H9 (cell line): ENCODE data around the gene ARHGAP12. TPM values are rescaled to one million over a fixed set of nuclear protein-coding genes. Genes with fewer than 3 reads are reported as not detected.

ENCODE experiments used
- DNase-seq: peaks from one replicate; pipeline ENCODE4 v3.0.0-alpha.2; 2017
- H2AFZ ChIP-seq: one replicate; pipeline ENCODE4 v1.6.1; 2013; ENCODE audit warnings: mild to moderate bottlenecking, low read length, control low read depth, moderate library complexity
- H2AK5ac ChIP-seq: 2 replicates; pipeline ENCODE4 v1.6.1; 2013; ENCODE audit warnings: low read length, control low read depth, mixed read lengths; ENCODE audit not compliant: insufficient read length
- H2BK120ac ChIP-seq: one replicate; pipeline ENCODE4 v1.6.1; 2013; ENCODE audit warnings: low read depth, mild to moderate bottlenecking, low read length, control low read depth, inconsistent platforms; ENCODE audit not compliant: poor library complexity, severe bottlenecking
- H2BK12ac ChIP-seq: 2 replicates; pipeline ENCODE4 v1.6.1; 2013; ENCODE audit warnings: low read length, control low read depth, mixed read lengths, low read depth; ENCODE audit not compliant: insufficient read length
- H2BK15ac ChIP-seq: 2 replicates; pipeline ENCODE4 v1.6.1; 2013; ENCODE audit warnings: low read depth, low read length, control low read depth
- H2BK20ac ChIP-seq: one replicate; pipeline ENCODE4 v1.6.1; 2013; ENCODE audit warnings: low read depth, mild to moderate bottlenecking, low read length, control low read depth, inconsistent platforms; ENCODE audit not compliant: poor library complexity, severe bottlenecking
- H2BK5ac ChIP-seq: 2 replicates; pipeline ENCODE4 v1.6.1; 2013; ENCODE audit warnings: low read length, control low read depth, mixed read lengths; ENCODE audit not compliant: insufficient read length
- H3K14ac ChIP-seq: 2 replicates; pipeline ENCODE4 v1.6.1; 2013; ENCODE audit warnings: low read length, control low read depth; ENCODE audit not compliant: insufficient read depth
- H3K18ac ChIP-seq: 2 replicates; pipeline ENCODE4 v1.6.1; 2013; ENCODE audit warnings: low read depth, mild to moderate bottlenecking, mixed read lengths, low read length, control low read depth; ENCODE audit not compliant: insufficient read length
- H3K23ac ChIP-seq: 2 replicates; pipeline ENCODE4 v1.6.1; 2013; ENCODE audit warnings: low read length, control low read depth, mixed read lengths, low read depth; ENCODE audit not compliant: insufficient read length
- H3K23me2 ChIP-seq: 2 replicates; pipeline ENCODE4 v1.6.1; 2013; ENCODE audit warnings: low read depth, mild to moderate bottlenecking, mixed read lengths, low read length, control low read depth; ENCODE audit not compliant: insufficient read length, poor library complexity, severe bottlenecking
- H3K27ac ChIP-seq: 2 replicates; pipeline ENCODE4 v1.5.1; 2013; ENCODE audit warnings: low read length, control low read depth, mixed read lengths, low read depth; ENCODE audit not compliant: insufficient read length
- H3K27me3 ChIP-seq: 2 replicates; pipeline ENCODE4 v1.6.1; 2013; ENCODE audit warnings: low read length, control low read depth, inconsistent platforms; ENCODE audit not compliant: insufficient read depth
- H3K4ac ChIP-seq: 2 replicates; pipeline ENCODE4 v1.6.1; 2013; ENCODE audit warnings: low read depth, mild to moderate bottlenecking, control low read depth, inconsistent platforms, low read length, moderate library complexity
- H3K4me1 ChIP-seq: 2 replicates; pipeline ENCODE4 v1.6.1; 2013; ENCODE audit warnings: low read length, control low read depth, inconsistent platforms; ENCODE audit not compliant: insufficient read depth
- H3K4me2 ChIP-seq: 2 replicates; pipeline ENCODE4 v1.6.1; 2013; ENCODE audit warnings: low read length, control low read depth, mixed read lengths; ENCODE audit not compliant: insufficient read length, insufficient read depth
- H3K56ac ChIP-seq: 2 replicates; pipeline ENCODE4 v1.6.1; 2013; ENCODE audit warnings: low read depth, mild to moderate bottlenecking, mixed read lengths, low read length, control low read depth; ENCODE audit not compliant: insufficient read length
- H3K79me1 ChIP-seq: 2 replicates; pipeline ENCODE4 v1.6.1; 2013; ENCODE audit warnings: low read depth, mild to moderate bottlenecking, moderate library complexity, low read length, control low read depth, inconsistent platforms; ENCODE audit not compliant: insufficient read depth, poor library complexity, severe bottlenecking
- H3K79me2 ChIP-seq: 2 replicates; pipeline ENCODE4 v1.6.1; 2013; ENCODE audit warnings: low read length, control low read depth, inconsistent platforms; ENCODE audit not compliant: insufficient read depth
- H3K9ac ChIP-seq: 2 replicates; pipeline ENCODE4 v1.6.1; 2013; ENCODE audit warnings: low read length, control low read depth, mixed read lengths; ENCODE audit not compliant: insufficient read length; ENCODE audit errors: extremely low read depth
- H3K9me3 ChIP-seq: one replicate; pipeline ENCODE4 v1.6.1; 2013; ENCODE audit warnings: low read depth, low read length, inconsistent platforms; ENCODE audit not compliant: control insufficient read depth
- H3T11ph ChIP-seq: one replicate; pipeline ENCODE4 v1.6.1; 2013; ENCODE audit warnings: mild to moderate bottlenecking, low read length, control low read depth, inconsistent platforms
- H4K20me1 ChIP-seq: one replicate; pipeline ENCODE4 v1.6.1; 2013; ENCODE audit not compliant: control insufficient read depth, insufficient read length, insufficient read depth
- H4K5ac ChIP-seq: 2 replicates; pipeline ENCODE4 v1.6.1; 2013; ENCODE audit warnings: low read depth, mild to moderate bottlenecking, mixed read lengths, low read length, control low read depth; ENCODE audit not compliant: insufficient read length
- H4K8ac ChIP-seq: replicated peaks from 2 replicates; pipeline ENCODE4 v1.6.1; 2013; ENCODE audit warnings: low read length, control low read depth, mixed read lengths, low read depth; ENCODE audit not compliant: insufficient read length
- H4K91ac ChIP-seq: 2 replicates; pipeline ENCODE4 v1.6.1; 2013; ENCODE audit warnings: low read depth, mild to moderate bottlenecking, moderate library complexity, mixed read lengths, low read length, control low read depth; ENCODE audit not compliant: insufficient read length
- H3K27ac Mint-ChIP-seq, 3 experiments: 2 replicates in 2 of 3; 3 replicates in 1 of 3; pipeline ENCODE4 v1.8.0; 2020 to 2021; ENCODE audit warnings: mixed read lengths in 3 of 3, mild to moderate bottlenecking in 1 of 3, moderate library complexity in 1 of 3
- H3K27me3 Mint-ChIP-seq: 2 replicates; pipeline ENCODE4 v1.8.0; 2021; ENCODE audit warnings: low read depth, mild to moderate bottlenecking, moderate library complexity, mixed read lengths
- H3K36me3 Mint-ChIP-seq, 3 experiments: 2 replicates in 2 of 3; 3 replicates in 1 of 3; pipeline ENCODE4 v1.8.0; 2020 to 2021; ENCODE audit warnings: low read depth in 3 of 3, mixed read lengths in 3 of 3; ENCODE audit not compliant: insufficient read depth in 1 of 3
- H3K4me1 Mint-ChIP-seq, 2 experiments: 2 replicates each; pipeline ENCODE4 v1.8.0; 2020; ENCODE audit warnings: mixed read lengths in 2 of 2
- H3K4me3 Mint-ChIP-seq, 2 experiments: 2 replicates in 1 of 2; 3 replicates in 1 of 2; pipeline ENCODE4 v1.8.0; 2020 to 2021; ENCODE audit warnings: mild to moderate bottlenecking in 2 of 2, mixed read lengths in 2 of 2, moderate library complexity in 1 of 2
- H3K9me3 Mint-ChIP-seq, 2 experiments: 2 replicates in 1 of 2; 3 replicates in 1 of 2; pipeline ENCODE4 v1.8.0; 2020; ENCODE audit warnings: mild to moderate bottlenecking in 2 of 2, mixed read lengths in 2 of 2, moderate library complexity in 1 of 2
- whole genome bisulfite sequencing: extraction: QIAGEN DNeasy Blood & Tissue Kit; methylation state at CpG from one replicate; pipeline ENCODE4 v1.1.7; 2013; ENCODE audit warnings: missing lambda C conversion rate, low lambda C conversion rate, mixed read lengths; ENCODE audit not compliant: insufficient read length; ENCODE audit errors: extremely low coverage; 5-methylcytosine and 5-hydroxymethylcytosine counted together
- total RNA-seq: library from RNA; stranded (reverse); gene quantifications from 2 replicates; pipeline ENCODE4 v1.2.1, GENCODE V29; 2021
- TF ChIP-seq, protein P1 (sequence below): fragments of 200-600 bp; sonication (generic); conservative IDR thresholded peaks from 3 replicates; pipeline ENCODE4 v1.8.0; 2021; ENCODE audit warnings: antibody characterized with exemption, mild to moderate bottlenecking

ARHGAP12 gene
- total RNA-seq, 1 experiment from 2014 or later, result 34.3 TPM

DNA sequence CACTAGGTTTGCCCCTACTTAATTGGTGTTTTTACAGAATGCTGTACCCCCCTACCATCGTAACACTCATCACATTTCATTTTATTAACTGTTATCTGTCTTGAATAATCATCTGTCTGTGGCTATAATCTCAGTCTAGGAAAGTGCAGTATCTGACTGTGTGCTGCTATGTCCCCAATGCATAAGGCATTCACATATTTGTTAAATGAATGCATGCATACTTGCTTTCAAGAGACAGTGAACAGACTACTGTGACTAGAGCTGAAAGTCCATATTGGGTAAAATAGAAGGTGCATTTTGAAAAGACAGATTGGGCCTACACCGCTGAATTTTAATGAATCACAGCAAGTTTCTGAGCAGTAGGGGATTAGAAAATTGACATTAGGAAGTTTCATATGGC lies 112.3 kb downstream of the ARHGAP12 start:
- H3K4me3 Mint-ChIP-seq, result no peak overlapping the region
- no peak for DNase-seq

More for the DNA sequence above, 112.3 kb downstream of the ARHGAP12 start:
- H4K91ac ChIP-seq, result no peak overlapping the region
- no peak overlapping the region for H2BK20ac ChIP-seq
- H3K14ac ChIP-seq, result no peak overlapping the region
- H2BK15ac ChIP-seq, result no peak overlapping the region
- H3K18ac ChIP-seq, result no peak overlapping the region
- Mint-ChIP-seq H3K9me3 (no peaks in the 10 kb centered on the region), H3K27ac (no peak overlapping the region), H3K36me3 (peaks cover 0 to 7% (median 0%) of the 10 kb centered on the region in 3 experiments; a peak in 6 of 7 replicates), H3K27me3 (no peaks in the 10 kb centered on the region), H3K4me1 (no peaks in the 10 kb centered on the region)
- no peak overlapping the region for H4K8ac ChIP-seq
- TF ChIP-seq, protein P1, sequence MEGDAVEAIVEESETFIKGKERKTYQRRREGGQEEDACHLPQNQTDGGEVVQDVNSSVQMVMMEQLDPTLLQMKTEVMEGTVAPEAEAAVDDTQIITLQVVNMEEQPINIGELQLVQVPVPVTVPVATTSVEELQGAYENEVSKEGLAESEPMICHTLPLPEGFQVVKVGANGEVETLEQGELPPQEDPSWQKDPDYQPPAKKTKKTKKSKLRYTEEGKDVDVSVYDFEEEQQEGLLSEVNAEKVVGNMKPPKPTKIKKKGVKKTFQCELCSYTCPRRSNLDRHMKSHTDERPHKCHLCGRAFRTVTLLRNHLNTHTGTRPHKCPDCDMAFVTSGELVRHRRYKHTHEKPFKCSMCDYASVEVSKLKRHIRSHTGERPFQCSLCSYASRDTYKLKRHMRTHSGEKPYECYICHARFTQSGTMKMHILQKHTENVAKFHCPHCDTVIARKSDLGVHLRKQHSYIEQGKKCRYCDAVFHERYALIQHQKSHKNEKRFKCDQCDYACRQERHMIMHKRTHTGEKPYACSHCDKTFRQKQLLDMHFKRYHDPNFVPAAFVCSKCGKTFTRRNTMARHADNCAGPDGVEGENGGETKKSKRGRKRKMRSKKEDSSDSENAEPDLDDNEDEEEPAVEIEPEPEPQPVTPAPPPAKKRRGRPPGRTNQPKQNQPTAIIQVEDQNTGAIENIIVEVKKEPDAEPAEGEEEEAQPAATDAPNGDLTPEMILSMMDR, result no peak
- no peaks in the 10 kb centered on the region for H3K9me3 ChIP-seq
- no peak overlapping the region for H2AFZ ChIP-seq
- no peak overlapping the region for H3K4me2 ChIP-seq
- H2BK12ac ChIP-seq, result no peak overlapping the region
- no peak overlapping the region for H3K56ac ChIP-seq
- H3K9ac ChIP-seq, result no peak overlapping the region
- no peaks in the 10 kb centered on the region for H3K79me2 ChIP-seq
- no peaks in the 10 kb centered on the region for H3K27me3 ChIP-seq
- H3T11ph ChIP-seq, result no peak overlapping the region
- H3K4me1 ChIP-seq, result no peaks in the 10 kb centered on the region
- H2AK5ac ChIP-seq, result no peak overlapping the region
- H3K23ac ChIP-seq, result no peak overlapping the region
- H3K4ac ChIP-seq, result no peak overlapping the region
- no peak overlapping the region for H2BK120ac ChIP-seq
- H3K23me2 ChIP-seq, result no peaks in the 10 kb centered on the region
- no peaks in the 10 kb centered on the region for H3K79me1 ChIP-seq
- 100% methylated on average over 1 of the region's 2 CpGs for WGBS
- no peak overlapping the region for H3K27ac ChIP-seq
- H2BK5ac ChIP-seq, result no peak overlapping the region
- H4K5ac ChIP-seq, result no peak overlapping the region
- no peaks in the 10 kb centered on the region for H4K20me1 ChIP-seq
